Subcutaneous abdominal adipose tissue (tissue), 5 donors: ENCODE data around the gene IFFO2.
A peak's percentile ranks its signal among the peaks of the same experiment; 100 is the strongest.

Experiments used
- H3K27ac ChIP-seq: one replicate; pipeline ENCODE4 v1.7.0; 2013; ENCODE audit warnings: low read depth, mild to moderate bottlenecking, inconsistent platforms, low read length, moderate library complexity
- H3K27me3 ChIP-seq, 5 donors: one replicate each; pipeline ENCODE4 v1.7.0; 2013; ENCODE audit warnings: low read length in 5 of 5, inconsistent platforms in 1 of 5; ENCODE audit not compliant: control insufficient read depth in 5 of 5, insufficient read depth in 4 of 5
- H3K36me3 ChIP-seq, 5 donors: one replicate each; pipeline ENCODE4 v1.7.0; 2013; ENCODE audit warnings: low read length in 5 of 5; ENCODE audit not compliant: control insufficient read depth in 5 of 5, insufficient read depth in 5 of 5
- H3K4me1 ChIP-seq, 5 donors: one replicate each; pipeline ENCODE4 v1.7.0; 2013; ENCODE audit warnings: low read length in 5 of 5, mild to moderate bottlenecking in 3 of 5, moderate library complexity in 1 of 5; ENCODE audit not compliant: control insufficient read depth in 5 of 5, insufficient read depth in 5 of 5
- H3K4me3 ChIP-seq, 5 donors: one replicate each; pipeline ENCODE4 v1.7.0; 2013; ENCODE audit warnings: low read length in 5 of 5, low read depth in 1 of 5
- H3K9ac ChIP-seq, 5 donors: one replicate each; pipeline ENCODE4 v1.7.0; 2013; ENCODE audit warnings: low read length in 5 of 5, mild to moderate bottlenecking in 4 of 5, moderate library complexity in 3 of 5
- H3K9me3 ChIP-seq, 5 donors: one replicate each; pipeline ENCODE4 v1.7.0; 2013; ENCODE audit warnings: low read length in 5 of 5; ENCODE audit not compliant: control insufficient read depth in 5 of 5
- donor health status: healthy.
- donor health status: healthy.
- donor health status: healthy.
- donor health status: healthy.
- donor health status: healthy.

Gene IFFO2

DNA sequence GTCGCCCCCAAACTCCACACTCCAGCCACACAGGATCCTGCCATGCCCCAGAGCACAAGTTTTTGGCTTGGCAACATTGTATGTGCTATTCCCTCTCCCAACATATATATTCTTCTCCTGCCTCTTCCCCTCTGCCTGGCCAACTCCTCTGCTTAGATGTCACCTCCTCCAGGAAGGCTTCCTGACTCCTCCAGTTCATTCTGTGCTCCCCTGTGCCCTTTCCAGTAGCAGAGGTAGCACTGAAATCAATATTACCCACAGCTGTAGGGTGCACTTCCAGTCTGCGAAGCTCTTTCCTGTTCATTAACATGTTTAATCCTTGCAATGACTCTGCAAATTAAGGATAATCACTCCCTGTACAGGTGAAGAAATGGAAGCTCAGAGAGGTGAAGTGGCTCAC lies 75.3 kb downstream of the IFFO2 start:
- peaks cover 0 to 92% (median 67%) of the 10 kb centered on the region in 5 donors for H3K36me3 ChIP-seq
- H3K27ac ChIP-seq, result no peak overlapping the region
- no peaks in the 10 kb centered on the region for H3K9me3 ChIP-seq
- H3K4me1 ChIP-seq, result peaks cover 0 to 21% (median 5%) of the 10 kb centered on the region in 5 donors
- H3K27me3 ChIP-seq, result no peaks in the 10 kb centered on the region
- no peak overlapping the region for H3K4me3 ChIP-seq
- H3K9ac ChIP-seq, result no peak overlapping the region

DNA sequence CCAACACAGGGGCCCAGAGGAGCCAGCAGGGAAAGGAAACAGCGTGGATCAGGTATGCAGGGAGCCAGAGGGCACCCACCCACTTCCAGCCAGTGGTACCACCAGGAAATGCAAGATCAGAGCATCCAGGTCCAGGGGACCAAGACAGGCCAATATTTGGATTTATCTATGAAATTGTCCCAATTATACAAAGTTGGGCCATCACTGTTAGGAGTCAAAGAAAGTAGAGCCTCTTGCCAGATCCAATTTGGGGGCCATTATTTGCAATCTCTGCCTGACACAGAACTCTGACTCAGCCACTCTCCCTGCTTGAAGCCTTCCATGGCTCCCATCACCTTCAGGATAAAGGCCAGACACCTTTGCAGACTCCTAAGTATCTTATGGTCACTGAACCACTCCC lies 75.9 kb downstream of the IFFO2 start:
- Histone ChIP-seq H3K9ac (no peak overlapping the region), H3K27ac (no peak overlapping the region), H3K9me3 (no peaks in the 10 kb centered on the region), H3K4me3 (no peak overlapping the region), H3K4me1 (peaks cover 0 to 21% (median 5%) of the 10 kb centered on the region in 5 donors), H3K36me3 (peaks cover 0 to 90% (median 66%) of the 10 kb centered on the region in 5 donors), H3K27me3 (no peaks in the 10 kb centered on the region)

DNA sequence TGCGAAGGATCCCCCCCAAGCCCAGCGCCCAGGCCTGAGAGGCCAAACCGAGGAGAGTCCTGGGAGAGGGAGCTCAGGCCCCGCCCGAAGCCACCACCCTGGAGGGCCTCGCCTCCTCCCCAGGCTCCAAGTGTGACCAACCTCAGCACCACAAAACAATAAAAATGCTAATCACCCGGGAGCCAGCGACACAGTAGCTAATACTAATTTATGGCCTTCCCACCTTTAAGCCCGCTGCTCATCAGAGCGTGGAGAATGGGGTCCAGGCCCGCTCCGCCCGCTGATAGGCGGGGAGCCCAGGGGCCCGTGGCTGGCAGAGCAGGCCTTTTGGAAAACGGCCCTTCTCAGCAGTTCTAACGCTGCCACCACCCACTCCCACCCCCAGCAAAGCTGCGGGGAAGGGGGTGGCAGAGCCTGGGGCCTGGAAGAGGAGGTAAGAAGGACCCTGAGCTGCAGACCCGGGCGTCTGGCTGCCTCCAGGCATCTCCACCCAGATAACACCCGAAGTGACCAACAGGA lies 76.6 kb downstream of the IFFO2 start:
- Histone ChIP-seq H3K27me3 (no peaks in the 10 kb centered on the region), H3K36me3 (peaks cover 0 to 84% (median 62%) of the 10 kb centered on the region in 5 donors)

GRCh38 chr1:18879215-18879790 lies 77.2 kb downstream of the IFFO2 start:
- Histone ChIP-seq H3K27ac (no peak overlapping the region), H3K27me3 (no peaks in the 10 kb centered on the region), H3K9ac (no peak overlapping the region), H3K36me3 (peaks cover 0 to 83% (median 60%) of the 10 kb centered on the region in 5 donors), H3K4me3 (no peak overlapping the region), H3K9me3 (no peaks in the 10 kb centered on the region), H3K4me1 (peaks cover 0 to 15% (median 10%) of the 10 kb centered on the region in 5 donors)

More for the DNA sequence above, 76.6 kb downstream of the IFFO2 start:
- H3K4me1 ChIP-seq, result peaks cover 0 to 19% (median 9%) of the 10 kb centered on the region in 5 donors
- H3K9me3 ChIP-seq, result no peaks in the 10 kb centered on the region
- H3K4me3 ChIP-seq, result no peak overlapping the region
- no peak overlapping the region for H3K9ac ChIP-seq
- no peak overlapping the region for H3K27ac ChIP-seq

DNA sequence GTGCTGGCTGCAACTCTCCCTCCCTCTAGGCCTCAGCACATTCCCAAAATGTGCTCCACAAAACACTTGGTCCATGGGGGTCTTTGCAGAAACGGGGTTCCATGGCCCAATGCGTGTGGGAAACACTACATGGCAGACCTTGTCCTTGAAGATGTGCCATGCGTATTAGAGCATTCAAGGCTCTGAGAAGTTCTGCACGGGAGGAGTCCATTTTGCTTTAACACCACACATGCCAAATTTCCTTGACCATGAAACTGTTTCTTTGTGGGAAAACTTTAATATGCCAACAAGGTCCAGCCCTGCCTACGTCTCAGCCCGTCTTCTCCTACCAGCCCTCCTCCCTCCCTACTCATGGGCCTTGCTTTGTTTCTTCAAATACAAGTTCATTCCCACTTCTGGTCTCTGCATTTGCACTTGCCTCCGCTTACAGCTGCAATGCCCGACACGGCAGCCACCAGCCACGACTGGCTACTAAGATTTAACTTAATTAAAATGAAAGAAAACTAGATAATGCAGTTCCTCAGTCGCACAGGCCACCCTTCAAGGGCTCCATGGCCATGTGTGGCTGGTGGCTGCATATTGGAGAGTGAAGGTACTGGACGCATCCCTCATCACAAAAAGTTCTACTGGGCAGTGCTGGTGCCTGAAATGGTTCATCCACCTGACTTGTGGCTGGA lies 77.8 kb downstream of the IFFO2 start:
- H3K36me3 ChIP-seq, result peaks cover 0 to 85% (median 65%) of the 10 kb centered on the region in 5 donors
- H3K9ac ChIP-seq, result no peak overlapping the region
- no peaks in the 10 kb centered on the region for H3K27me3 ChIP-seq
- H3K9me3 ChIP-seq, result no peaks in the 10 kb centered on the region
- no peak overlapping the region for H3K4me3 ChIP-seq
- peaks cover 0 to 15% (median 10%) of the 10 kb centered on the region in 5 donors for H3K4me1 ChIP-seq
- H3K27ac ChIP-seq, result no peak overlapping the region

GRCh38 chr1:18877282-18877681 lies 79.2 kb downstream of the IFFO2 start:
- peaks cover 0 to 14% (median 4%) of the 10 kb centered on the region in 5 donors for H3K4me1 ChIP-seq
- H3K27me3 ChIP-seq, result no peaks in the 10 kb centered on the region
- H3K9me3 ChIP-seq, result no peaks in the 10 kb centered on the region
- H3K4me3 ChIP-seq, result no peak overlapping the region
- H3K27ac ChIP-seq, result no peak overlapping the region
- no peak overlapping the region for H3K9ac ChIP-seq
- H3K36me3 ChIP-seq, result peaks cover 0 to 85% (median 64%) of the 10 kb centered on the region in 5 donors

- Histone ChIP-seq H3K9ac (no peak overlapping the region), H3K4me1 (peaks cover 0 to 10% (median 0%) of the 10 kb centered on the region in 5 donors), H3K4me3 (no peak overlapping the region), H3K27ac (no peak overlapping the region), H3K9me3 (no peaks in the 10 kb centered on the region), H3K36me3 (peaks cover 0 to 84% (median 62%) of the 10 kb centered on the region in 5 donors), H3K27me3 (no peaks in the 10 kb centered on the region)
Measured at GRCh38 chr1:18876210-18876609, 80.3 kb downstream of the IFFO2 start.

GRCh38 chr1:18875796-18876128 lies 80.7 kb downstream of the IFFO2 start:
- H3K9ac ChIP-seq, result no peak overlapping the region

DNA sequence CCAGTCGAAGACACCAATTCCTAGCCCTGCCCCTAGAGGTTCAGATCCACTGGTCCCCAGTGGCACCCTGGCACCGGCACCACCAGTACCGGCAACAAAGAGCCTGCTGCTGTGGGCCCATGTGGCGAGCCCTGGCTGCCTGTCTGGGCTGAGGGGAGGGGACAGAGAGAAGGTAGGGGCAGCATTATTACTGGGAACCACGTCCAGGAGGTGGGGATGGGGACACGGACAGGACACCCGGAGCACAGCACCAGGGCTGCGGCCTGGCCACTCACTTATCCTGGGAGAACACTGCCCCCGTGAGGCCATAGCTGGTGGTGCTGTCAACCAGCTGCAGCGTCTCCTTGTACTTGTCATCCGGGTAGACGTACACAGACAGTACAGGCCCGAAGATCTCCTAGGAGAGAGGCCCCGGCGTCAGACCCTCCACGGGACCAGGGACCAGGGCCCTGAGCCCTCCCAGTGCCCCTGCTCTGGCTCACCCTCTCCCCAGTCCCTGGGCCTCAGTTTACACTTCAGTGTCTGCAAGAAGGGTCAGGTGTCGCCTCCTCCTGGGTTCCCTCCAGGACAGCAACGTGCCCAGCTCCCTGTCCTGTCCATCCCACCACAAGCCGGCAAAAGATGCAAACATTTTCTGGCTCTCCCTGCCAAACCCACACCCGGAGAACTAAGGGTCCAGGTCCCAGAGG lies 81.2 kb downstream of the IFFO2 start:
- Histone ChIP-seq H3K9ac (peak overlapping the region in 1 of 5 donors; percentile 14), H3K36me3 (peaks cover 0 to 75% (median 53%) of the 10 kb centered on the region in 5 donors)

More at GRCh38 chr1:18875796-18876128, 80.7 kb downstream of the IFFO2 start:
- peaks cover 0 to 79% (median 57%) of the 10 kb centered on the region in 5 donors for H3K36me3 ChIP-seq
- H3K4me1 ChIP-seq, result peaks cover 0 to 10% (median under 1%) of the 10 kb centered on the region in 5 donors
- H3K27me3 ChIP-seq, result no peaks in the 10 kb centered on the region
- no peak overlapping the region for H3K27ac ChIP-seq
- H3K9me3 ChIP-seq, result no peaks in the 10 kb centered on the region
- H3K4me3 ChIP-seq, result no peak overlapping the region

DNA sequence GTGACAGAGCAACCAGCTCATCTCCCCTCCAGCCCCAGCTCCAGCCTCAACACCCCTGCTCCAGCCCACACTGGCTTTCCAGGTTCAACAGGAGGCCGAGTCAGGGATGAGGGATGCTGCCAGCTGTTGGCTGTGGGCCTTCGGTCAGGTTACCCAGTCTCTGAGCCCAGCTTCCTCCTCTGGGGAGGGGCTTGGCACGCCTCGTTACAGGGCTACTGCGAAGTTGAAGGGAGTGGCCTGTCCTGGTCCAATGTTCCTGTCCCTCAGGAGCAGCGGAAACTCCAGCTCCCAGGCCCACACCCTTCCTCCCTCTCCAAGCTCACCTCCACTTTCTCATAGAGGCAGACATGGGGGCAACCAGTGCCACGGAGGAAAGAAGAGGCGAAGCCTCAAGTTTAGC lies 81.9 kb downstream of the IFFO2 start:
- Histone ChIP-seq H3K4me1 (peaks cover 0 to 17% (median 8%) of the 10 kb centered on the region in 5 donors), H3K4me3 (no peak overlapping the region), H3K9me3 (no peaks in the 10 kb centered on the region), H3K36me3 (peaks cover 0 to 70% (median 53%) of the 10 kb centered on the region in 5 donors), H3K27me3 (no peaks in the 10 kb centered on the region), H3K9ac (peak overlapping the region in 1 of 5 donors; percentile 14), H3K27ac (no peak overlapping the region)

More for the DNA sequence above, 81.2 kb downstream of the IFFO2 start:
- Histone ChIP-seq H3K27me3 (no peaks in the 10 kb centered on the region), H3K27ac (no peak overlapping the region), H3K4me1 (peaks cover 0 to 11% (median 5%) of the 10 kb centered on the region in 5 donors), H3K9me3 (no peaks in the 10 kb centered on the region), H3K4me3 (no peak overlapping the region)
